Spinal cord (tissue), 10 donors: ENCODE data around the gene COPS9. TPM values are rescaled to one million over a fixed set of nuclear protein-coding genes. Genes with fewer than 3 reads are reported as not detected.

Experiments
- DNase-seq, 6 donors: peaks; one replicate each; pipeline versions ENCODE4 v3.0.0 to v3.0.0-alpha.2; 2013 to 2015; ENCODE audit warnings: low spot score in 6 of 6, low read depth in 4 of 6
- H3K27ac ChIP-seq: one replicate; pipeline ENCODE4 v1.5.1; 2013; ENCODE audit warnings: low read depth, low read length, control low read depth
- H3K27me3 ChIP-seq: one replicate; pipeline ENCODE4 v1.6.1; 2013; ENCODE audit warnings: low read length; ENCODE audit not compliant: control insufficient read depth, insufficient read depth
- H3K36me3 ChIP-seq: one replicate; pipeline ENCODE4 v1.6.1; 2013; ENCODE audit warnings: low read length; ENCODE audit not compliant: control insufficient read depth, insufficient read depth
- H3K4me1 ChIP-seq: one replicate; pipeline ENCODE4 v1.6.1; 2013; ENCODE audit warnings: low read length; ENCODE audit not compliant: control insufficient read depth, insufficient read depth
- H3K4me3 ChIP-seq: one replicate; pipeline ENCODE4 v1.5.1; 2013; ENCODE audit warnings: low read depth, low read length, control low read depth
- H3K9me3 ChIP-seq: one replicate; pipeline ENCODE4 v1.6.1; 2013; ENCODE audit warnings: low read length; ENCODE audit not compliant: control insufficient read depth, insufficient read depth
- whole genome bisulfite sequencing: methylation state at CpG from one replicate; pipeline ENCODE4 v1.1.5; 2013; ENCODE audit warnings: missing lambda C conversion rate; ENCODE audit not compliant: insufficient coverage; 5-methylcytosine and 5-hydroxymethylcytosine counted together
- polyA plus RNA-seq, 2 donors: library from polyadenylated mRNA; unstranded; fragments of 120-200 nt; gene quantifications; one replicate each; pipeline ENCODE4 v1.2.1, GENCODE V29; 2013; ENCODE audit not compliant: insufficient read length in 2 of 2
- total RNA-seq, 2 donors: library from RNA; depleted of rRNA in 1 of 2; stranded (reverse); fragments of 120-200 nt in 1 of 2; fragments of >200 nt in 1 of 2; gene quantifications; one replicate each; pipeline versions ENCODE4 v1.2.3 to v1.2.4, GENCODE V29; 2013 to 2014
- donor health status: healthy.

Gene COPS9
- total and polyA plus RNA-seq, 4 donors = 90.3 to 219 (median 156) TPM

GRCh38 chr2:240131296-240131695 lies 4.8 kb downstream of the COPS9 start:
- H3K27ac ChIP-seq = no peak overlapping the region
- no peak for DNase-seq
- peaks cover 81% of the 10 kb centered on the region for H3K36me3 ChIP-seq
- peaks cover 18% of the 10 kb centered on the region for H3K4me1 ChIP-seq
- H3K27me3 ChIP-seq = no peaks in the 10 kb centered on the region
- no peak overlapping the region for H3K4me3 ChIP-seq
- no peaks in the 10 kb centered on the region for H3K9me3 ChIP-seq
- WGBS = 94% methylated on average over 15 of the region's 16 CpGs

- 95% methylated on average over 21 of the region's 23 CpGs for WGBS
- DNase-seq = no peak
- H3K27me3 ChIP-seq = no peaks in the 10 kb centered on the region
- peaks cover 16% of the 10 kb centered on the region for H3K4me1 ChIP-seq
- no peak overlapping the region for H3K4me3 ChIP-seq
- no peak overlapping the region for H3K27ac ChIP-seq
- H3K36me3 ChIP-seq = peaks cover 88% of the 10 kb centered on the region
- no peaks in the 10 kb centered on the region for H3K9me3 ChIP-seq
These were observed 5.5 kb downstream of the COPS9 start for GRCh38 chr2:240130393-240131195.

DNA sequence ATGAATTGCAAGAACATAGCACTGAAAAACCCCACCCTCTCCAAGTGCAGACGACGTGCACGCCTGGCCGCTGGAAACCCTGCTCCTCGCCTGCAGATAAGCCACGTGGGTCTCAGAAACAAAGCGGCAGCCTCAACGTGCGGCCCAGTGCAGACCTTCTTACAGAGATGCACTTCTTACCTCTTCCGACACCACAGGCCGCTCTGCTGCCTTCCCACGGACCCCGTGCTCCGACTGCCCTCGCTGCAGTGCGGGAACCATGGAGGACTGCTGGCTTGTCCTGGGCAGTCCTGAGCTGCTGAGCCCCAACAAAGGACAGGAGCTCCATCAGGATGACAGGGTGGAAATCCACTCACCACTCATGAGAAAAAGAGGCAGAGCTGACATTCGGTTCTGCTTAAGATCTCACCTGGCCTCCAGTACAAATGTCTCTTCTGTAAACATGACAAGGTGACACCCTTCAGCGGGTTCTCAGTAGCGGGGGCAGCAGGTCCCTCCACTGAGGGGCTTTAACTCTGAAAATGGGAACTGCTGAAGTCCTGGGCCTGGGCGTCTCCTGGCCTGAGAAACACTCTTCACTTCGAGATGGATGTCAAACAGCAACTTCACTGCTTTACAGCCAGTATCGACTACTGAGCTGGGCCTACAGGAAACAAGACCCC lies 6.2 kb downstream of the COPS9 start:
- Histone ChIP-seq H3K36me3 (peaks cover 91% of the 10 kb centered on the region), H3K27ac (no peak overlapping the region)
- 98% methylated on average over 18 of the region's 22 CpGs for WGBS

GRCh38 chr2:240129311-240129710 lies 6.8 kb downstream of the COPS9 start:
- no peak for DNase-seq
- 96% methylated on average over 5 of the region's 7 CpGs for WGBS
- no peak overlapping the region for H3K27ac ChIP-seq
- no peak overlapping the region for H3K4me3 ChIP-seq
- peaks cover 92% of the 10 kb centered on the region for H3K36me3 ChIP-seq
- no peaks in the 10 kb centered on the region for H3K27me3 ChIP-seq
- peaks cover 3% of the 10 kb centered on the region for H3K4me1 ChIP-seq
- H3K9me3 ChIP-seq = no peaks in the 10 kb centered on the region

More for the DNA sequence above, 6.2 kb downstream of the COPS9 start:
- Histone ChIP-seq H3K27me3 (no peaks in the 10 kb centered on the region), H3K4me3 (no peak overlapping the region), H3K4me1 (peaks cover 9% of the 10 kb centered on the region), H3K9me3 (no peaks in the 10 kb centered on the region)
- DNase-seq = no peak

- Histone ChIP-seq H3K27ac (no peak overlapping the region), H3K9me3 (no peaks in the 10 kb centered on the region), H3K4me3 (no peak overlapping the region), H3K4me1 (no peaks in the 10 kb centered on the region), H3K27me3 (no peaks in the 10 kb centered on the region), H3K36me3 (peaks cover 88% of the 10 kb centered on the region)
- DNase-seq = no peak
- WGBS = 81% methylated on average over 12 of the region's 12 CpGs
These were observed 7.4 kb downstream of the COPS9 start for GRCh38 chr2:240128608-240129145.

DNA sequence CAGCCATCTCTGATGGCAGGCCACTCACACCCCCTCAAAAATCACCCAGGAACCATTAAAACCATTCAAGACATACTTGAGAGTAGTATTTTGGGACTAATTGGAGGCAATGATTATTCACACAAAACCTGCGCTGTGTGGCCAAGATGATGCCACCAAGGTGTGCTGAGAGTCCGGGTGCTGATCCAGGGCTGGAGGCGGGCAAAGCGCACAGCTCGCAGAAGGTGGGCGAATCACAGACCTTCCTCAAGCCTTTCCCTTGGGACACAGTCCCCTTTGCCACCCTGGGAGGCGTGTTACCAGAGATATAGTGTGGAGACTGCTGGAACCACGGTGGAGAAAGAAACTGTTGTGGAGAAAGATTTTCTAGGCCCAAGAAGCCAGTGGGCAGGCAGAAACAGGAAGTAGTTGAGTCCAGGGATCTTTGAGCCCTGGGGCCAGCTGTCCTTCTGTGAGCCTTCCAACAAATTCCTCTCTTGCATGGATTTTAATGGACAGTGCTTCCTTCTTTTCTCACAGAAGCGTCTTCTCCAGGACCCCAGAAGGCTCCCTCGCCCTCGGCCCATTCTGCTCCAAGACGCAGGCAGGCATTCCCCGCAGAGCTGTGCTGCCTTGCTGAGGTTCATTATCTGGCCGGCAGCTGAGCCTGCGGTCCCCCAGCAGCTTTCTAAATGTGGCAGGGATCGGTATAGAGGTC lies 8.0 kb downstream of the COPS9 start:
- DNase-seq = no peak
- Histone ChIP-seq H3K27me3 (no peaks in the 10 kb centered on the region), H3K36me3 (peaks cover 82% of the 10 kb centered on the region), H3K9me3 (no peaks in the 10 kb centered on the region), H3K4me1 (no peaks in the 10 kb centered on the region), H3K4me3 (no peak overlapping the region), H3K27ac (no peak overlapping the region)
- WGBS = 95% methylated on average over 15 of the region's 16 CpGs

- peaks cover 74% of the 10 kb centered on the region for H3K36me3 ChIP-seq
- no peaks in the 10 kb centered on the region for H3K4me1 ChIP-seq
- H3K27ac ChIP-seq = no peak overlapping the region
- no peaks in the 10 kb centered on the region for H3K9me3 ChIP-seq
- no peaks in the 10 kb centered on the region for H3K27me3 ChIP-seq
- 88% methylated on average over 5 of the region's 7 CpGs for WGBS
- DNase-seq = no peak
- no peak overlapping the region for H3K4me3 ChIP-seq
These were observed 8.8 kb downstream of the COPS9 start for GRCh38 chr2:240127191-240127750.

DNA sequence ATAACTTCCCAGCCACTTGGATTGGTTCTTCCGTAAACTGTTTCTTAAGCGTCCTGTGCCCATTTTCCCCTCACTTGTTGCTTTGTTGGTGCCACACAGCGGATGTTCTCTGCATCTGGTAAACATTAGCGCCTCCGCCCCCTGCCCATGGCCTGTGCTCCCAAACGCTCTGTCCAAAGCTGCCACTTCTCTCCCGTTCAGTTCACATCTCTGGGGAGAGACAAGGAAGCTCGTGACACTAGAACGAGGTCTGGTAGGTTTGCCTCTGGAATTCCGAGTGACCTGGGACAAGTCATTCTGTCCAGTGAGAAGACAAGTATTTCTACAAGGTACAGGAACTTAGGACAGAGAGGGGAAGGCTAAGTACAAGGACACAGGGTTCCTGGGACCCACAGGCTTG lies 9.4 kb downstream of the COPS9 start:
- H3K27ac ChIP-seq = no peak overlapping the region
- H3K4me1 ChIP-seq = no peaks in the 10 kb centered on the region
- H3K27me3 ChIP-seq = no peaks in the 10 kb centered on the region
- no peak overlapping the region for H3K4me3 ChIP-seq
- H3K36me3 ChIP-seq = peaks cover 68% of the 10 kb centered on the region
- 89% methylated on average over 10 of the region's 10 CpGs for WGBS
- DNase-seq = no peak
- no peaks in the 10 kb centered on the region for H3K9me3 ChIP-seq

GRCh38 chr2:240125742-240126141 lies 10.4 kb downstream of the COPS9 start:
- 91% methylated on average over 14 of the region's 14 CpGs for WGBS
- H3K36me3 ChIP-seq = peaks cover 59% of the 10 kb centered on the region
- no peaks in the 10 kb centered on the region for H3K27me3 ChIP-seq
- H3K4me1 ChIP-seq = no peaks in the 10 kb centered on the region
- no peaks in the 10 kb centered on the region for H3K9me3 ChIP-seq
- H3K27ac ChIP-seq = no peak overlapping the region
- H3K4me3 ChIP-seq = no peak overlapping the region
- DNase-seq = no peak
